GM18870 (cell line): ENCODE measurements around the gene LRRC4.

Source experiments
- ATAC-seq: cut with Tn5 transposase; IDR thresholded peaks from one replicate; pipeline ENCODE4 v1.9.1; 2021; ENCODE audit warnings: moderate library complexity; ENCODE audit not compliant: unreplicated experiment

The LRRC4 gene

GRCh38 chr7:128059143-128059988 is 28.1 kb upstream of the LRRC4 start:
- no peak for ATAC-seq

- no peak for ATAC-seq
Measured at GRCh38 chr7:128057909-128058308, 26.7 kb upstream of the LRRC4 start.

DNA sequence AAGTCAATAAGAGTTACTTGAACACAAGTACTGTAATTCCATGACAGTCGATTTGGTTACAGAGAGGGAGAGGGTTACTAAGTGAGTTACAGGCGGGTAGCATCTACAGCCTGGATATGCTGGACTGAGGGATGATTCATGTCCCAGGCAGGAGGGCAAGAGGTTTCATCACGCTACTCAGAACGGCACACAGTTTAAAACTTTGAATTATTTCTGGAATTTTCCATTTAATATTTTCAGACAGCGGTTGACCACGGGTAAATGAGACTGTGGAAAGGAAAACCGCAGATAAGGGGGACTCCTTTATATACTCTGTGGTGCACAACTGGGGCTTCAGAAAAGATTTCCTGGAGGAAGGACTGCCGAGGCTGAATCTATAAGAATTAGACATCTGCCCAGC is 25.7 kb upstream of the LRRC4 start:
- ATAC-seq: no peak

GRCh38 chr7:128055637-128056036 is 24.4 kb upstream of the LRRC4 start:
- ATAC-seq: no peak

DNA sequence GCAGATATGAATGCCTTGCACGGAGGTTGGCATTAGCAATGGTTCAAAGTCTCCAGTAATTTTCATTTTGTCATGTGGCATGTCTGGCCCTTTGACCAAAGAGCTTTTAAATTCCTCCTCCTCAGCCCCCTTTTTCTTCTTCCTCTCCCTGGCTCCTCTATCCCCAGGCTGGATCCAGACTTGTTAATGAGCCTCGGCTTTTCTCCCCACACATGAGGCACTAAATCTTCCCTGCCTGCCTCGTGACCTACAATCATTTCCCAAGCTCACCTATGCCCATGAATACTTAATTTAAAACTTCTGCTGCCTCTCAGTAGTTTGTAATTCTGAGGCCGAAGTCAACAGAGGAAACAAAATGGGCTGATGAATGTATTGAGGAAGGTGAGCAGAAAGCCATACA is 23.3 kb upstream of the LRRC4 start:
- ATAC-seq: no peak

DNA sequence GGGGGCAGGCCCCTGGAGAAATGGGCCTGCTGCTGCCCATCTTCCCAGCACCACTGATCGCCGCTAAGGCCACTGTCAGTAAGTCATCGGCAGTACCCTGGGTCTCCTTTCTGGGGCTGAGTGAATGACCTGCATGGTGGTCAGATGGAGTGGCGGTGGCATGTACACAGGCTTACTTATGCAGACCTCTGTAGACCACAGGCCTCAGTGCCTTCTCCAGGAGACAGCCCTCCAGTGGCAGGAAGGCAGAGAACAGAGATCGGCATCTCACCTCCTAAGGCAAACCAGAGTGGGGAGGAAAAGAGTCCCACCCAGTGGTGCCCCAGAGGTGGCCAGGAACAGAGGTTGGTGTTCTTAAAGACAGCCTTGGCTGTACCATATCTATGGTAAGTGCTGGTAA is 22.8 kb upstream of the LRRC4 start:
- ATAC-seq: no peak

GRCh38 chr7:128053023-128053422 is 21.8 kb upstream of the LRRC4 start:
- ATAC-seq: no peak

DNA sequence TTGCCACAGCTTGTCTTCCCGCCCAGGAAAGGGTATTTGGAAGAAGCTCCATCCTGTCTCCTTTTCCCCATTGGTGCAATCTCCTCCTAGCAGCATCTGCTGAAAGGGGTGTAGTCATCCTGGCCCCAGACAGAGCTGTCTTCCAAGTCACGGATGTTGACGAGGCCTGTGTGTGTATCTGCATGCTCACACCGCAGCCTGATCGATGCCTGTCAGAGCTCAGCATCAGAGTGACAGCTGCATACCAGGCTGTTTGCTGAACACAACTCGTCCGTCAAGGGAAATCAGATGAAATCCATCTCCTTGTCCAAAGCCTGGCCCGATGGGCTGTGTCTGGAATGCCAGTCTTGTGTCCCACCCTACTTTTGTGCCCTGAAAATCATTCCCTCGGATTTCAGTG is 21.2 kb upstream of the LRRC4 start:
- no peak for ATAC-seq

GRCh38 chr7:128045766-128046165 is 14.5 kb upstream of the LRRC4 start:
- no peak for ATAC-seq

DNA sequence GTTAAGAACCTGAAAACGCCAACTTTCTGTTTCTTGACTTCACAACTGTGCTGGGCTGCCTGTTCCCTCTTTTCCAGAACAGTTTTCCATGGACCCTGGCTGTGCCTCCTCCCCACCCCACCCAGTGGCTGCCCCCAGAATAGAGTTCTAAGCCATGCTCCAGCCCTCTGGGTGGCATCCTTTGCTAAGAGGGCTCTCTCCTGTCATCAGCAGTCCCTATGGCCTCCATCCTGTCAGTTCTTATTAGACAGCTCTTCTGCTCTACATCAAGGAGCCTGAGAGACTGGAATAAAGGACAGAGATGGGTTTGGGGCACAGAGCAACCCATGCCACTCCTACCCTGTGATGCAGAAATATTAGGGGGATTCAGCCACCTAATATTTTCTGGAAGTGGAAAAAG is 13.9 kb upstream of the LRRC4 start:
- ATAC-seq: no peak

DNA sequence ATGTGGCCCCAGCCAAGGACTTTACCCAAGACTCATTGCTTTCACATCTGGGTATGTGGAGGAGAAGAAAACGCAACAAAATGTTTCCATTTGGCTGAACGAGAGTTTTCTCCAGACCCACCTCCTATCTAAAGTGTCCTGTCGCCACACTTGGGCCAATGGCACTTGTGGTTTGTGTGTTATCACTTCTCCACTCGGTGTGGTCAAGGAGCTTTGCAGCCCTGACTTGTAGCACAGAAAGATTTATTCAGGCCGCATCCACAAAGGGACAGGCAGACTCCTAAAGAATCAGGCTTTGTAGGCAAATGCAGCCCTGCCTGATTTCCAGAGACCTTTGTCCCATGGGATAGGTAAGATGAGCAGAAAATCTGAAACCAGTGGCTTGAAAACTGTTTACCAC is 12.8 kb upstream of the LRRC4 start:
- ATAC-seq: no peak

- no peak for ATAC-seq
Measured at GRCh38 chr7:128042012-128042411, 10.8 kb upstream of the LRRC4 start.

- no peak for ATAC-seq
Measured at GRCh38 chr7:128041203-128041602, 10.0 kb upstream of the LRRC4 start.

GRCh38 chr7:128040205-128040604 is 9.0 kb upstream of the LRRC4 start:
- ATAC-seq: no peak

DNA sequence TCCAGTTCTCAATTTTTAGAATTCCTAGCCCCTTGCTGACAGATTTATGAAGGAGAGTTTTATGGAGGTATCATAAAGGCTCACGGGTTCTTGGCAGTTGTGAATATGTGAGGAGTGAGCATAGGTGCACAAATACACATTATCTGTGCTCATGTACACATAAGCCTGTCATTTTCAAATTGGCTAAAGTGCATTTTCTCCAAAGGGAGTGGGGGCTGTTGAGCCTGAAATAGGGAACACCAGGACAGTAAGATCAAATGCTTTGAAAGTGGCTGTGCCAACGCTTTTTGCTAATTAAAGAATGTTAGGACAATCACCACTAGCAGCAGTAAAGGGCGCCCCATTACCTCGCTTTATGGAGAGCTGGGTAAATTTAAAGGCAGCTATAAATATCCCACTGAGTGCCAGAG is 8.3 kb upstream of the LRRC4 start:
- no peak for ATAC-seq

DNA sequence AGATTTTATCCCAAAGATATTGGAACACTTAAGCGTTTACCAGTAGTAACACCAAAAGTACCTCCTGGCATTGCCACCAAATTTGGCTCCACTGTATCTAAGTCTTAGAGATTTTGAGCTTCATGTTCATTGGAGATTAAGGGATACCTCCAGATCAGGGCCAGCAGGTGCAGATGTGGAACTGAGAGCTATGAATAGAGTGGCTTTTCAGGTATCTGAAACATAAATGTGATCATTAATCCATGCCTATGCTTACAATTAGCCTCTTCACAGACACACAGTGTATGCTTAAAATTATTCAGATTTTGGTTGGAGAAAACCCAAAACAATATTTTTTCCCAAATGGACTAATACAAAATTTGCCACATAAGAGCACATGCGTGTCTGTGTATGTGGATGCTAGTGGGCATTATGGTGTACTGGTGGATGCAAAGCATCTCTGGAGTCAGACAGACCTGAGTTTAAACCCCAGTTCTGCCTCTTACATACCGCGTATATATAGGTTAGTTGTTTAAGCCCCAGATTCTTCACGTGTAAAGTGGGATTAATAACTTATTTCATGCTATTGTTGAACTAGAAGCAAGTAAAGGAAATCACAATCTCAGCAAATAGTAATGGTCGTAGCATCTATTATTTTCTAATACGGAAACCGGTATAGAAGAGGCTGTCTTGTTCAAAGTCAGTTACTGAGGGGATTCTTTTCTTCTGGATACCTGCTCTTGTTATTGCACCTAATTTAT is 6.8 kb upstream of the LRRC4 start:
- ATAC-seq: no peak

DNA sequence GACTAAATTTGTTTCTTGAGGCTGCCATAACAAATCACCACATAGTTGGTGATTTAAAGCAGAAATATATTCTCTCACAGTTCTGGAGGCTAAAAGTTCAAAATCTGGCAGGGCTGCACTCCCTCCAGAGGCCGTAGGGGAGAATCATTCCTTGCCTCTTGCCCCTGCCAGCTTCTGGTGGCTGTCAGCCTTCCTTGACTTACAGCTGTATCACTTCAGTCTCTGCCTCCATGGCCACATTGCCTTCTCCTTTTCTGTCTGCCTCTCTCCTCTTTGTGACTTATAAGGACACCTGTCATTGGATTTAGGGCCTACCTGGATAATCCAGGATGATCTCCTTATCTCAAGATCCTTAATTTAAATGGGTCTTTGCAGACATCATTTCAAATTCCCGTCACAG is 5.8 kb upstream of the LRRC4 start:
- peak; percentile 3 for ATAC-seq

DNA sequence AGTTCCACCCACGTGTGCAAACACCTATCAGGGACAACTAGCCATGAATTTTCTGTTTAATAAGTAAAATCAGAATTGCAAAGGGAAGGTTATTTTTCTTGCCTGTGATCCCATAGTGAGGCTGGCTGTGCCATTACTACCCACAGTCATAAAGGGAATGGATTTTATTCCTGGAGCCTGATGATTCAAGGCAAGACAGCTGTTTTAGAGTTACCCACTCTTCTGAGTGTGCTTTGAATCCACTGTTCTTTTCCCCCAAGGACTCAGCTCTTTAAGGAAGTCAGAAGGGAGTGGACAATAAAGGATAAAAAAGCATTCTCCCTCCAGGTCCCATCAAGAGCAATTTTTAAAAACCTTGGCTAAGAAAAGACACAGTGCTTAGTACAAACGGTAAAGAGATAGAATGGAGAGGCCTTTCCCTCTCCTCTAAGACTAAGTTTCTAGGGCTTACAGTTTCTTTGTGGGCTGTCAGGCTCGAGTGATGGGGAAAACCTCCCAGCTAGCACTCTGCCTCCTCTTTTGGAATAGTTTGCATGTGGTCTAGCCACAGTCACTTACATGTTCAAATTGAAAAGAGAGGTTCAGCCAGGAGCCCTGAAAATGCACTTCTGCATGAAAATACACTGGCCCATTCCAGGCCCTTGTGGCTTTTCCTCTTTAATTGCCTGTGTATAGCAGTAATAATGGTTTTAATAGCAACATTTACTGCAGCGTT is 5.1 kb upstream of the LRRC4 start:
- peak; percentile 44 for ATAC-seq

GRCh38 chr7:128035712-128036111 is 4.5 kb upstream of the LRRC4 start:
- ATAC-seq: no peak

DNA sequence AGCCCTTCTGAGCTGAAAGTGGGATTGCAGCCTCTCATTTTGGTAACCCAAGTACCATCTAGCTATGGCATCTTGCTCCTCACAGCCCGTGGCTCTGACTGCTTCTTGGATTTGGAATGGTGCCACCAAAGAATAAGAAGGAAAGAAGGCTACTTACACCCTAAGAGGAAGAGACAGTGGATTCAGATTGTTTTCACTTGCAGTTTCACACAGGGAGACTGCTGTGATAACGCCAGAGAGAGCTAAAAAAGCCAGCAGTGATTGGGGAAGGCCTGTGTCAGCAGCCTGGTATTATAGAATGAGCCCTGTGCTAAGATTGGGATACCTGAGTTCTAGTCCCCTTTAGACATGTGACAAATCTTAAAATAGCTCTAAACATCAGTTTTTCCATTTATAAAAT is 3.6 kb upstream of the LRRC4 start:
- no peak for ATAC-seq

GRCh38 chr7:128033246-128033645 is 2.0 kb upstream of the LRRC4 start:
- ATAC-seq: no peak
